D341Med (cell line): ENCODE measurements around the gene AHSG.

Experiments used
- DNase-seq: peaks from one replicate; pipeline ENCODE4 v3.0.0; 2012; ENCODE audit warnings: low spot score

Gene AHSG

DNA sequence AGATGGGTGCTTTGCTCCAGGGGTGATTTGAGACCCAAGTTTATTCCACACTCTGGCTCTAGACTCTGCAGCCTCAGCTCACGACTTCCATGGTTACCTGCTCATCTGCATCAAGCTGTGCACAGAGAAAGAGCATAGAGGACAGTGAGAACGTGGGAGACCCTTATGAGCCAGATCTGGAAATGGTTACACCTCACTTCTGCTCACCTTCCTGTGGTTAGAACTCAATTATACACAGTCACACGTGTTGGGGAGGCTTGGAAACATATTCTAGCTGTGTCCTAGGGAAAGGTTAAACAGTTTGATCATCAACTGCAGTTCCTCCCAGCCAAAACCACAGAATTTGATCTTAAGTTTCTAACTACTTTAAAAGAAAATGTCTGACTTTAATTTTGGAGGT lies 29.2 kb downstream of the AHSG start:
- DNase-seq, result no peak

DNA sequence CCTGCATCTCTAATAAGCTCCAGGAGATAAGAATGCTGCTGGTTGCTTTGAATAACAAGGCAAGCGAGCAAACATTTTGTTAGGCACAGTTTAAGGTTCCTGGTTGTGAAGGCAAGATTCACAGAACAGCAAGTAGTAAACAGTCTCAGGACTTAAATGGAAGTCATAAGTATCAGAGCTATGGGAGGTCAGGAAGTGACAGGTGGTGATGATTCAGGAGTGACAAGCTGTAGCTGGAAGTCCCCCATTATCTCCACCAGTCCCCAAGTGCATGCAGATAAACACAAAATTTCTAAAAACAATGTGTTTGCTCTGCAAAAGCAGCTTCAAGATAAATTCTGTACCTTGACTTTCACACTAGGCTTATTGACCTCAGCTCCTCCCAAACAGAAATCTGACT lies 30.6 kb downstream of the AHSG start:
- no peak for DNase-seq

DNA sequence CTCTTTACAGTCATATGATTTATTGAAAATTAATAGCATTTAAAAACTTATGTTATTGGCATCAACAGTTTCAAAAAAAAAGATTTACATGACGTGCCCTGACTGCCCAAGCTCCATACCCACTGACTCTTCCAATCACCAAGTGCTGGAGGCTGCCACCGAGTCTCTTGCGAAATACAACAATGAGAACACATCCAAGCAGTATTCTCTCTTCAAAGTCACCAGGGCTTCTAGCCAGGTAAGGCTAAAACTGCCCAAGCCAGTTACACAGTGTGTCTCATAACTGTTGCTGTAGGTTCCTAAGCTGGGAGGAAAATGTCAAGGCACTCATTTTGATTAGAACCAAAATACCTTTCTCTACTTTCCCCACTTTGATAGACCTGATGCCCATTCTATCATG lies 31.8 kb downstream of the AHSG start:
- no peak for DNase-seq

DNA sequence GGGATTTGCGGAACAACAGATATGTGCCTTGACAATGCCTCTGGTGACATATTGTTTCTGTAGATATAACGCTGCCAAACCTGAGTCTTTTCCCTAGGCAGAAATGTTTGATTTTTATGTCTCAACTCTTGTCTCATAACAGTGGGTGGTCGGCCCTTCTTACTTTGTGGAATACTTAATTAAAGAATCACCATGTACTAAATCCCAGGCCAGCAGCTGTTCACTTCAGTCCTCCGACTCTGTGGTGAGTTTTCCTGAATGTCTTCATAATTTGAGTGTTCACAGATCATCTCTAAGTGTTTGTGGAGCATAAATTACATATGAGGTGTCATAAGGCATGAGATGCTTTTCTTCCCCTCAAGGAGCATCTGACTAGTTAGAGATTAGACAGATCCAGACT lies 33.2 kb downstream of the AHSG start:
- no peak for DNase-seq

DNA sequence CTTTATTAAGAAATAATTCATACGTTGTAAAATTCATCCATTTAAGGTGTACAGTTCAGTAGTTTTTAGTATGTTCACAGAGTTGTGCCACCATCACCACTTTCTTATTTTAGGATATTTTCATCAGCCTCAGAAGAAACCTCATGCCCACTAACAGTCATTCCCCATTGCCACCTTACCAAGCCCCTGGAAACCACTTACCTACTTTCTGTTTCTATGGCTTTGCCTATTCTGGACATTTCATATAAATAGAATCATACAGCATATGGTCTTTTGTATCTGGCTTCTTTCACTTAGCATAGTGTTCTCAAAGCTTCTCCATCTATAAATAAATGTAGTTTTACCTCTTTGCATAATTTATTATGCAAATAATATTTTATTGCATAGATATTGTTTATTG lies 34.0 kb downstream of the AHSG start:
- no peak for DNase-seq

DNA sequence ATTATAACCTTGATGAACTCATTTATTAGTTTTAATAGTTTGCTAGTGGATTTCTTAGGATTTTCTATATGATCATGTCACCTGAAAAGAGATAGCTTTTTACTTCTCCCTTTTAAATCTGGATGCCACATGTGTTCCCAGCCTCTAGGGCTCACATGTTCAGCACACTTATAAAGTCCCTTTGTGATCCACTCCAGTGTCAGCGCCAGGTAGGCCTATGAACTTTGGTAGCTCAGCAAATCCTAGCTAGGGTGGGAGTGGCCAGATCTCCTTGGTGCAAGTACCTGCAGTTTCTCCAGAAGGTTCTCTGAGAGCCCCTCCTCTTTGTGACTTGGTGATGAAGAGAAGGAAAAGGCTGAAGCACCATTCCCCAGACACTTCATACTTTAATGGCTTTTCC lies 36.0 kb downstream of the AHSG start:
- DNase-seq, result no peak

DNA sequence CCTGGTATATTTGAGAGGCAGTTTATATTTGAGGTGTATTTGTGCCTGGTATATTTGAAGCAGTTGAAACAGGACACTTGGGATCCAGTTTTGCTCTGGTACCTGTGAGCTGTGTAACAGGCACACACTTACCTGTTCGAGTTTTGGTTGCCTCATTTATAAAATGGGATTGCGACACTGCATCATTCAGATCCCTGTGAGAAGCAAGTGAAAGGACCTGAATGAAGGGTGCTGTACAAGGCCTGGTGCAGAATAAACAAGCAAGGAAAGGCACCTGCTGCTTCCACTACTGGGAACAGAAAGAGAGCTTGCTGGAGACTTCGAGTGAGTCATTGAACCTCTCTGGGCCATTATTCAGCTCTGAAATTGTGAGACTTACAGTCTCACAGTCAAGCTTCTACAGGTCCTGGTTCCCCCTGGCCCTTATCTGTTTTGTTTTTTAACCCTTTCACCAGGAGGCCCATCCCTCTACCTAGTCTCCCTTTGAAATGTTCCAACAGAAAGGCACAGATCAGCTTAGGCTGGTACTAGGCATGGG lies 38.9 kb downstream of the AHSG start:
- DNase-seq, result no peak

DNA sequence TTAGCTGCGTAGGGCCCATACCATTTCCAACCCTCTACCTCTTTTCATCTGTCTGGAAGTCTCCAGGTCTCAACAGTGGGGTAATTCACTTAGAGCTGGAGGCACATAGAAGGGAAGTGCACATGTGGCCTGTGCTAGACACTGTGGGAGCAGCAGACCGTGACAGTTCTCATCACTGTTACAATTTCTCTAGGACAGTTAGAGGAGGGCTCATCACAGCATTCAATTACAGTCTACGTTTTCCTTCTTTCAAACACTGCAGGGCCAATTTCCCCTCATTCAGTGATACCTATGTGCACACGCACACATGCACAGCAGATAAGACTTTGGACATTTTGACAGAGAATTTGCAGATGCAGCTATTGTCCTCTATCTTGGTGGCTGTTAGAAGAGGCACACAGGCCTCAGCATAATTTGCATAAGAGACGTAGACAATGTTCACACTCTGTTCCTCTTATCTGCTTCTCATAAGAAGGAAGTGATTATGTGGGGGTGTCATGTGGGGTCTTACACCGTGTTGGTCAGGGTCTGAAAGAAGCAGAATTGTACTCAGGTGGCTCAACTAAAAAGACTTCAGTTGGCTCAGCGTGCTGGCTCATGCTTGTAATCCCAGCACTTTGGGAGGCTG lies 40.3 kb downstream of the AHSG start:
- no peak for DNase-seq

DNA sequence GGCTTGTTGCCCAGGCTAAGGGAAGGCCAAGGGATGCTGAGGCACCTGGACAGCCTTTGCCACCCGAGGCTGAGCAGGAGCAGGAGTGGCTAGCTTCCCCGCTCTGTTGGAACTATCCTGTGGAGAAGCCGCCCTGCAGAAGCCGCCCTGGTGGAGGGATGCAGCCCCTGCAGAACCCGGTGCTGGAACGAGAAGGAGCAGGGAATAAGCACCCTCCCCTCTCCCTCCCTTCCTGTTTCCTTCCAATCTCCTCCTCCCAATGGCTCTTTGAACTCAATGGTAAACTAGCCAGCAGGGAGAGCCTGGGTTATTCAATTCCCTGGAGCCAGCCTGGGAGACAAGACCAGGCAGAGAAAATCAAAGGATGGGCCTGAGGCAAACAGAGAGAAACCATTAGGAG lies 41.1 kb downstream of the AHSG start:
- peak; percentile 49 for DNase-seq

DNA sequence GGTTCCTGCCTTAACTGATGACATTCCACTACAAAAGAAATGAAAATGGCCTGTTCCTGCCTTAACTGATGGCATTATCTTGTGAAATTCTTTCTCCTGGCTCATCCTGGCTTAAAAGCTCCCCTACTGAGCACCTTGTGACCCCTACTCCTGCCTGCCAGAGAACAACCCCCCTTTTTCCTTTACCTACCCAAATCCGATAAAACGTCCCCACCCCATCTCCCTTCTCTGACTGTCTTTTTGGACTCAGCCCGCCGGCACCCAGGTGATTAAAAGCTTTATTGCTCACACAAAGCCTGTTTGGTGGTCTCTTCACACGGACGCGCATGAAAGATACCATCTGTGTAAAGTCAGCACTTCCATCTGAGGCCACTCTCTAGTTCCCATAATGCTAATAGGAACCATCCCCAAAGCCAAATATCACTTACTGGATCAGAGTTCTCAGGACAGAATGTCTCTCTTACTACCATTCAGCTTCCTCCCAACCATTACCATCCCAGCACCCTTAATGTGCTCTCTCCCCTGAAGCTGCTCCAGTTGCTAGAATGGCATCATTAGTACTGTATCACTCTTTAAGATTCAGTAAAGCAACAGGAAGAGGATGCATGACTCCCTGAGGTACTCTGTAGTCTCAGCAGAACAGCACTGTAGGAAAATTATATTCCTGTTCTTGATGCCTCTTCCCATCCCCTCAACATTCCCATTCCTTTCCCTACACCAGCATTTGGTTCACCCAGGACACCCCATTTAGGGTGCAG lies 50.7 kb downstream of the AHSG start:
- DNase-seq, result no peak

DNA sequence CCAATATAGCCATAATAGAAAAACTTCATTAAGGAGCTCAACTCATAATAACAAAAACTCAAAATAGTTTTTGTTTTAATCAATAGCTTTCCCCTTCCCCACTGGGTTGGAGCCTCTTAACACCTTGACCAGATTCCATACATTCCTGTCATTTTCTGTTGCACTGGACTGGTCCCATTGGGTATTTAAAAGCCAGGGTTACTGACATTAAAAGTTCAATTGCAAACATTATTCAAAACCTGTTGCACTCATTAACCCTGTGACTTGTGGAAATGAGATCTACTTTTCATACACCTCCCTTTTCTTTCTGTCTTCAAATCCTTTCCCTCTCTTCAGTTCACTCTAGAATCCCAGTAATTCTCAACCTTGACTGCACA lies 51.2 kb downstream of the AHSG start:
- no peak for DNase-seq

DNA sequence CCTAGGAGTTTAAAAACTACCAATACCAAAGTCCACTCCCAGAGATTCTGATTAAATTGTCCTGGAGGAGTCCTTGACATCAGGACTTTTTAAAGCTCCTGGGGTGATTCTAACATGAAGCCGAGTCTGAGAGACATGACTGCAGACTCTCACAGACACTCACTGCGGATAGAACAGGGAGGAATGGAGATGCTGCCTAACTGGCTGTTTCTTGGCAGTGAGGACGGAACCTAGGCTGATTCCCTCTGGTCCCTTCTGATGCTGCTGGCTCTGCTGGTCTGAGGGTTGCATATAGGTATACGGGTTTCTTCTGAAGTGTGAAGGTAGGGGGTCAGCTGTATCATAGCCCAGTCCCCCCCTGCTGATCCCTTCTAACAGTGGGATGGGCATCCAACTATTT lies 51.6 kb downstream of the AHSG start:
- no peak for DNase-seq

DNA sequence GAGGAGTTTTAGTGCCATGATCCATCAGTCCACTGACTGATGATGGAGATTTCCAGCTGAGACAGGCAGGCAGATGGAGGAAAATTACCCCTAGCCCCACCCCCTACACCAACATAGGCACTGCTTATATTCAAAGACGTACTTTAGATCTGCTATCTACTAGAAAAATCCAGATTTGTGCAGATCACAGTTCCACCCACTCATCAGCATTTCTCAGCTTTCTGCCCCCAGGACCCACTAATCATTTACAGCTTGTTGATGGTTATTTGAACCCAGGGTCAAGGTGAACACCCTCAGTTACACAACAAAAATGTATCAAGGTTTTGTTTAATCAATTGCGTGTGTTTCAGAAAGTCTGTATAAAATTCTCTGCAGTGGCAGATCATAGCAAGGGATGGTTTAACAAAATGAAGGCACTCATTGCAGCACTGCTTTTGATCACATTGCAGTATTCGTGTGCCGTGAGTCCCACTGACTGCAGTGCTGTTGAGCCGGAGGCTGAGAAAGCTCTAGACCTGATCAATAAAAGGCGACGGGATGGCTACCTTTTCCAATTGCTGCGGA lies 52.8 kb downstream of the AHSG start, which contains the start of gene HRG:
Gene HRG (plus strand): TSS at position 390 of the 564 bp plus-strand sequence. CDS start 18 bp downstream, at position 408.
- no peak for DNase-seq

DNA sequence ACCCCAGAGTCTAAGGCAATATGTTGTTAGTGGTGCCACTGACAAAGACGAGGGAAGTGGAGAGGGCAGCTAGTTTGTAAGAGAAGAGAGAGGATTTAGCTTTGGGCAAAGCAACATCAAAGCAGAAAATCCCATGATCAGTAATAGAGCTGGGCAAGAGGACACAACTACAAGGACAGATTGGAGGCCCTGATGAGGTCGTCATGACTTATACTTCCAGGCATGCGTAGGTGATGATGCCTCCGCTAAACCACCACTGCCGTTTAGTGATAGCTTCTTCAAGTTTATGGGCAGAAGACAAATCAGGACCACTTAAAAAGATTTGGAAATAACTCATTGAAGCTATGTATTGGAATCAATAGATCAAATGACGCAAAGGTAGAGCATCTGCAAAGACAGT lies 55.6 kb downstream of the AHSG start:
- DNase-seq, result no peak

DNA sequence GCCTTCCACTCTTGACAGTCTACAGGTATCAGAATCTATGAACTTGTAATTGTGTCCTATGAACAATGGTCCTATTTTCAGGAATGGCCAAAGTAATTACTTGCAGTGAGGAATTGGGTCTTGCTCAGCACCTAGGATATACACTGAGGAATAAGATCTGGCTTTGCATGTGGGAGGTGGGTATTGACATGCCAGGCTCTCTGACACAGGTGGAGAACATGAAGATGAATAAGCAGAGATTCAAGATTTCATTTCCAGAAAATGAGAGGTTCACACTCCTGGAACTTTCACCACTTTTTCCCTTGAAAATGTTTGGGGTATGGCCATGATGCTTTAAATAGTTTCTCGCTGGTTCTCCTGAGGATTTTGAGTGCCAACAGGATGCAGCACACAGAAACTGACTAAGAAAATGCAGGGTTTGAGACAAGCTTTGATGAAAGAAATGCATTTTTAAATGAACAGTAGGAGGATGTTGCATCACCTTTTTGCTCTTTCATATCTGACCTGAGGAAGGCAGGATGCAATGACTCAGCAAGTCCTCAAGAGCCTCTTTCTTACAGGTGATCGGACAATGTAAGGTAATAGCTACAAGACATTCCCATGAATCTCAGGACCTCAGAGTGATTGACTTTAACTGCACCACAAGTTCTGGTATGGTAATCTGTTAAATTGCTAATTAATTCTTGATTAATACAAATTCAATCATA lies 56.7 kb downstream of the AHSG start:
- no peak for DNase-seq

DNA sequence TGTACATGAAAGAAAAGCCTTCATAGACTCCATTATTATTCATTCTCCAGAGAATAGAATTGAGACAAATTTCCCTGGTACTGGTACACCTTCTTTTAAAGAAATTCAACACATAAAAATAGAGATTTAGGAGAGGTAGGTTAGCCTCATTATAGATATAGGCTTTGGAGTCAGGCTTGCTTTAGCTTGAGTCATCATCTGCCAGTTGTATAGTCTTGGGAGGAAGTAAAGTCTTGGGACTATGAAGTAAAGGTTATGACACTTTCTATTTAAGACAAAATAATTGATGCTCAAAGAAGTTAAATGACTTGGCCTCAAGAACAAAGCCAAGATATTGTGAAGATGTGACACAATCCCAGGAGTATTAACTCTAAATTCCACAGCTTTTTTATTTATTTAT lies 57.3 kb downstream of the AHSG start:
- DNase-seq, result no peak
